SK-N-SH treated with all-trans-retinoic acid at 6 μM for 48 hours (cell line): Measurements from ENCODE around the gene LOXL4.

Experiments used
- ATAC-seq: fragments of 200-7000 bp; cut with Tn5 transposase; 3 replicates; pipeline ENCODE4 v1.9.1; 2020; ENCODE audit warnings: mild to moderate bottlenecking, moderate library complexity
- BACH2 ChIP-seq: fragments of 250-450 bp; sonication (Bioruptor Pico); IDR thresholded peaks from 2 replicates; pipeline ENCODE4 v1.9.0; 2021; ENCODE audit warnings: mild to moderate bottlenecking, borderline replicate concordance
- CREB5 ChIP-seq: fragments of 250-450 bp; sonication (Bioruptor Pico); IDR thresholded peaks from 2 replicates; pipeline ENCODE4 v1.5.1; 2020; ENCODE audit warnings: low read depth, mild to moderate bottlenecking, moderate library complexity
- CSDC2 ChIP-seq: fragments of 250-450 bp; sonication (Bioruptor Pico); IDR thresholded peaks from 2 replicates; pipeline ENCODE4 v1.5.0; 2020; ENCODE audit warnings: mild to moderate bottlenecking, moderate library complexity
- CSRNP3 ChIP-seq: fragments of 250-450 bp; sonication (Bioruptor Pico); IDR thresholded peaks from 2 replicates; pipeline ENCODE4 v1.5.1; 2021; ENCODE audit warnings: mild to moderate bottlenecking, moderate library complexity
- ESRRG ChIP-seq: fragments of 250-450 bp; sonication (Bioruptor Pico); IDR thresholded peaks from 2 replicates; pipeline ENCODE4 v1.6.1; 2021; ENCODE audit warnings: mild to moderate bottlenecking
- GLIS3 ChIP-seq: fragments of 250-450 bp; sonication (Bioruptor Pico); IDR thresholded peaks from 2 replicates; pipeline ENCODE4 v1.5.0; 2020; ENCODE audit warnings: mild to moderate bottlenecking, moderate library complexity
- ISL1 ChIP-seq: fragments of 250-450 bp; sonication (Bioruptor Pico); IDR thresholded peaks from 2 replicates; pipeline ENCODE4 v2.1.2; 2022; ENCODE audit warnings: mild to moderate bottlenecking, moderate library complexity
- PATZ1 ChIP-seq: fragments of 250-450 bp; sonication (Bioruptor Pico); IDR thresholded peaks from 2 replicates; pipeline ENCODE4 v1.8.0; 2020; ENCODE audit warnings: mild to moderate bottlenecking, moderate library complexity, borderline replicate concordance
- POU6F1 ChIP-seq: fragments of 250-450 bp; sonication (Bioruptor Pico); IDR thresholded peaks from 2 replicates; pipeline ENCODE4 v1.8.0; 2021; ENCODE audit warnings: low read depth, mild to moderate bottlenecking, moderate library complexity, borderline replicate concordance
- PPARA ChIP-seq: fragments of 250-450 bp; sonication (Bioruptor Pico); IDR thresholded peaks from 2 replicates; pipeline ENCODE4 v1.5.0; 2020; ENCODE audit warnings: mild to moderate bottlenecking, borderline replicate concordance
- RARB ChIP-seq: fragments of 250-450 bp; sonication (Bioruptor Pico); IDR thresholded peaks from 2 replicates; pipeline ENCODE4 v1.8.0; 2021; ENCODE audit warnings: mild to moderate bottlenecking, moderate library complexity
- SNAI2 ChIP-seq: fragments of 250-450 bp; sonication (Bioruptor Pico); IDR thresholded peaks from 2 replicates; pipeline ENCODE4 v1.5.0; 2020; ENCODE audit warnings: mild to moderate bottlenecking, moderate library complexity
- TCF4 ChIP-seq: fragments of 250-450 bp; sonication (Bioruptor Pico); IDR thresholded peaks from 2 replicates; pipeline ENCODE4 v1.8.0; 2021; ENCODE audit warnings: mild to moderate bottlenecking, moderate library complexity, borderline replicate concordance
- TOX ChIP-seq: fragments of 250-450 bp; sonication (Bioruptor Pico); IDR thresholded peaks from 2 replicates; pipeline ENCODE4 v1.8.0; 2021; ENCODE audit warnings: mild to moderate bottlenecking, moderate library complexity, borderline replicate concordance
- TSHZ2 ChIP-seq: fragments of 250-450 bp; sonication (Bioruptor Pico); IDR thresholded peaks from 2 replicates; pipeline ENCODE4 v1.5.0; 2020; ENCODE audit warnings: mild to moderate bottlenecking, moderate library complexity
- ZC3H10 ChIP-seq: fragments of 250-450 bp; sonication (Bioruptor Pico); IDR thresholded peaks from 2 replicates; pipeline ENCODE4 v1.5.1; 2021; ENCODE audit warnings: mild to moderate bottlenecking, moderate library complexity
- ZFP3 ChIP-seq: fragments of 250-450 bp; sonication (Bioruptor Pico); IDR thresholded peaks from 2 replicates; pipeline ENCODE4 v1.5.0; 2020; ENCODE audit warnings: mild to moderate bottlenecking, moderate library complexity
- ZNF565 ChIP-seq: fragments of 450-650 bp; formaldehyde crosslinking; conservative IDR thresholded peaks from 2 replicates; pipeline ENCODE4 v1.5.0; 2020; ENCODE audit warnings: low read depth, mild to moderate bottlenecking, moderate library complexity
- ZNF70 ChIP-seq: fragments of 450-650 bp; formaldehyde crosslinking; IDR thresholded peaks from 2 replicates; pipeline ENCODE4 v1.5.0; 2020; ENCODE audit warnings: mild to moderate bottlenecking, moderate library complexity
- ZNF8 ChIP-seq: fragments of 450-650 bp; formaldehyde crosslinking; IDR thresholded peaks from 2 replicates; pipeline ENCODE4 v1.5.0; 2020; ENCODE audit warnings: mild to moderate bottlenecking, moderate library complexity

LOXL4 gene

GRCh38 chr10:98261436-98262277, 6.3 kb downstream of the LOXL4 start:
- no peak for TF ChIP-seq CSDC2 (CRISPR knock-in tag)
- TF ChIP-seq ZNF70 (CRISPR knock-in tag) = no peak
- TF ChIP-seq GLIS3 = no peak
- no peak for TF ChIP-seq ZNF8 (CRISPR knock-in tag)
- TF ChIP-seq RARB (CRISPR knock-in tag) = no peak
- no peak for TF ChIP-seq POU6F1 (CRISPR knock-in tag)
- TF ChIP-seq TOX (CRISPR knock-in tag) = no peak
- TF ChIP-seq PATZ1 = no peak
- ATAC-seq = no peak

GRCh38 chr10:98260752-98261151, 7.2 kb downstream of the LOXL4 start:
- TF ChIP-seq TCF4 (no peak), POU6F1 (CRISPR knock-in tag) (no peak), ZC3H10 (CRISPR knock-in tag) (no peak), GLIS3 (no peak), CREB5 (CRISPR knock-in tag) (no peak), TSHZ2 (CRISPR knock-in tag) (no peak), BACH2 (CRISPR knock-in tag) (no peak), PPARA (no peak), ZNF70 (CRISPR knock-in tag) (no peak), CSRNP3 (CRISPR knock-in tag) (no peak), ESRRG (CRISPR knock-in tag) (no peak), CSDC2 (CRISPR knock-in tag) (no peak), SNAI2 (CRISPR knock-in tag) (no peak), ISL1 (CRISPR knock-in tag) (no peak), ZNF565 (no peak), ZFP3 (CRISPR knock-in tag) (no peak), RARB (CRISPR knock-in tag) (no peak), TOX (CRISPR knock-in tag) (no peak), ZNF8 (CRISPR knock-in tag) (no peak)
- no peak for ATAC-seq
